Mammary epithelial cell (primary cell): ENCODE measurements around the gene PRDM12.

Experiments
- CTCF ChIP-seq, 2 donors: IDR thresholded peaks in 1 of 2; conservative IDR thresholded peaks in 1 of 2; 2 replicates each; pipeline ENCODE4 v1.5.1; 2011 to 2012; ENCODE audit warnings: inconsistent platforms in 2 of 2, low read length in 2 of 2, mild to moderate bottlenecking in 2 of 2, control low read depth in 1 of 2, low read depth in 1 of 2; ENCODE audit not compliant: insufficient read depth in 1 of 2; ENCODE audit errors: extremely low read depth in 1 of 2
- EZH2 ChIP-seq: IDR thresholded peaks from 2 replicates; pipeline ENCODE4 v1.6.1; 2012; ENCODE audit warnings: low read length, inconsistent platforms, borderline replicate concordance

- TF ChIP-seq CTCF (conservative IDR thresholded peaks at IDR 0.05 in 1 of 2, IDR thresholded peaks at IDR 0.05 in 1 of 2; ENCODE audit: extremely low read depth in 1 of 2, insufficient read depth in 1 of 2, low read depth in 1 of 2, low read length in 2 of 2) (no peak), EZH2 (no peak)
Measured at GRCh38 chr9:130632081-130632710, 32.2 kb upstream of the PRDM12 start.
